IMR-90 (cell line): ENCODE results near the gene TSHZ1. TPM values are rescaled to one million over a fixed set of nuclear protein-coding genes. Genes with fewer than 3 reads are reported as not detected.

Source experiments
- ATAC-seq: fragments of 200-7000 bp; cut with Tn5 transposase; 2 replicates; pipeline ENCODE4 v1.9.1; 2020; ENCODE audit warnings: low read depth, mild to moderate bottlenecking, moderate library complexity
- Bru-seq: library from RNA; stranded (reverse); fragments of 400-500 nt; gene quantifications from one replicate; lab custom pipeline; 2021; lab: Mats Ljungman, UMichigan
- BruChase-seq, 2 experiments: library from RNA; stranded (reverse); fragments of 400-500 nt; gene quantifications; one replicate each; lab custom pipeline; 2021; lab: Mats Ljungman, UMichigan
- BruUV-seq: library from RNA; stranded (reverse); fragments of 400-500 nt; replicated peaks from 2 replicates; lab custom pipeline; 2021; lab: Mats Ljungman, UMichigan
- CTCF ChIA-PET: fragments of 300-600 bp; formaldehyde crosslinking; extraction: SDS; loops from one replicate; lab custom pipeline; 2021; ENCODE audit warnings: antibody characterized with exemption; lab: Yijun Ruan, JAX
- POLR2A ChIA-PET: fragments of 300-600 bp; sonication (Branson Sonifier 250); formaldehyde crosslinking; loops from one replicate; lab custom pipeline; 2022; ENCODE audit warnings: antibody characterized with exemption; ENCODE audit not compliant: unreplicated experiment; lab: Charles Lee
- DNase-seq: peaks from one replicate; pipeline ENCODE4 v3.0.0; 2013
- H2AFZ ChIP-seq: replicated peaks from 2 replicates; pipeline ENCODE3; 2013; ENCODE audit warnings: low read length, mild to moderate bottlenecking; ENCODE audit not compliant: poor library complexity
- H2AK5ac ChIP-seq: 2 replicates; pipeline ENCODE4 v1.6.1; 2013; ENCODE audit warnings: low read depth, low read length, inconsistent platforms
- H2AK9ac ChIP-seq: replicated peaks from 2 replicates; pipeline ENCODE3; 2013; ENCODE audit warnings: mild to moderate bottlenecking, low read depth, low read length, moderate library complexity; ENCODE audit not compliant: poor library complexity
- H2BK120ac ChIP-seq: 2 replicates; pipeline ENCODE4 v1.6.1; 2013; ENCODE audit warnings: low read depth, low read length, inconsistent platforms
- H2BK15ac ChIP-seq: 3 replicates; pipeline ENCODE4 v1.6.1; 2013; ENCODE audit warnings: low read depth, low read length, inconsistent platforms
- H2BK20ac ChIP-seq: 2 replicates; pipeline ENCODE4 v1.6.1; 2013; ENCODE audit warnings: low read depth, mild to moderate bottlenecking, inconsistent platforms, low read length, moderate library complexity
- H2BK5ac ChIP-seq: 2 replicates; pipeline ENCODE4 v1.6.1; 2013; ENCODE audit warnings: mild to moderate bottlenecking, low read depth, low read length, inconsistent platforms; ENCODE audit not compliant: poor library complexity, severe bottlenecking
- H3K14ac ChIP-seq: replicated peaks from 2 replicates; pipeline ENCODE4 v1.6.1; 2013; ENCODE audit warnings: low read depth, low read length, inconsistent platforms
- H3K18ac ChIP-seq: 2 replicates; pipeline ENCODE4 v1.6.1; 2013; ENCODE audit warnings: low read depth, low read length, control low read depth
- H3K23ac ChIP-seq: 2 replicates; pipeline ENCODE4 v1.6.1; 2013; ENCODE audit warnings: low read depth, low read length, inconsistent platforms
- H3K27ac ChIP-seq: 2 replicates; pipeline ENCODE4 v1.5.1; 2013; ENCODE audit warnings: mild to moderate bottlenecking, control low read depth, low read length; ENCODE audit not compliant: insufficient read depth
- H3K27me3 ChIP-seq: 2 replicates; pipeline ENCODE4 v1.6.1; 2013; ENCODE audit warnings: low read length; ENCODE audit not compliant: control insufficient read depth, insufficient read depth
- H3K36me3 ChIP-seq: 2 replicates; pipeline ENCODE4 v1.6.1; 2013; ENCODE audit warnings: low read length, mixed read lengths; ENCODE audit not compliant: control insufficient read depth, insufficient read depth
- H3K4ac ChIP-seq: 2 replicates; pipeline ENCODE4 v1.6.1; 2013; ENCODE audit warnings: low read depth, low read length, inconsistent platforms
- H3K4me1 ChIP-seq: 2 replicates; pipeline ENCODE4 v1.6.1; 2013; ENCODE audit warnings: low read length, mixed read lengths; ENCODE audit not compliant: control insufficient read depth, insufficient read depth
- H3K4me2 ChIP-seq: 2 replicates; pipeline ENCODE4 v1.6.1; 2013; ENCODE audit warnings: low read depth, mild to moderate bottlenecking, control low read depth, low read length, moderate library complexity
- H3K4me3 ChIP-seq: 2 replicates; pipeline ENCODE4 v1.5.1; 2013; ENCODE audit warnings: low read depth, mild to moderate bottlenecking, control low read depth, low read length, moderate library complexity; ENCODE audit not compliant: insufficient read depth
- H3K56ac ChIP-seq: 2 replicates; pipeline ENCODE4 v1.6.1; 2013; ENCODE audit warnings: low read length, inconsistent platforms; ENCODE audit not compliant: insufficient read depth; ENCODE audit errors: extremely low read depth
- H3K79me1 ChIP-seq, 2 experiments: 2 replicates each; pipeline ENCODE4 v1.6.1; 2013; ENCODE audit warnings: low read length in 2 of 2, inconsistent platforms in 1 of 2, low read depth in 1 of 2
- H3K9ac ChIP-seq: 2 replicates; pipeline ENCODE4 v1.6.1; 2013; ENCODE audit warnings: low read depth, low read length, control low read depth
- H3K9me1 ChIP-seq: 2 replicates; pipeline ENCODE4 v1.6.1; 2013; ENCODE audit warnings: low read length, inconsistent platforms; ENCODE audit not compliant: insufficient read depth
- H3K9me3 ChIP-seq: 2 replicates; pipeline ENCODE4 v1.6.1; 2013; ENCODE audit warnings: low read length; ENCODE audit not compliant: control insufficient read depth, insufficient read depth
- H4K20me1 ChIP-seq: 2 replicates; pipeline ENCODE4 v1.6.1; 2013; ENCODE audit warnings: low read length, inconsistent platforms; ENCODE audit not compliant: insufficient read depth
- H4K5ac ChIP-seq: 2 replicates; pipeline ENCODE4 v1.6.1; 2013; ENCODE audit warnings: mild to moderate bottlenecking, low read depth, low read length, control low read depth
- H4K8ac ChIP-seq, 2 experiments: 2 replicates each; pipeline ENCODE4 v1.6.1; 2013; ENCODE audit warnings: low read depth in 2 of 2, low read length in 2 of 2, control low read depth in 1 of 2, inconsistent platforms in 1 of 2
- H4K91ac ChIP-seq: 2 replicates; pipeline ENCODE4 v1.6.1; 2013; ENCODE audit warnings: low read depth, low read length, inconsistent platforms; ENCODE audit not compliant: insufficient read depth
- NFE2L2 ChIP-seq: fragments of 150-350 bp; IDR thresholded peaks from 2 replicates; pipeline ENCODE4 v1.6.1; 2016; ENCODE audit warnings: low read depth, mild to moderate bottlenecking, low read length
- POLR2A ChIP-seq: IDR thresholded peaks from 2 replicates; pipeline ENCODE4 v1.6.1; 2012; ENCODE audit warnings: mild to moderate bottlenecking, low read depth, low read length
- RAD21 ChIP-seq: IDR thresholded peaks from 2 replicates; pipeline ENCODE4 v1.6.1; 2012; ENCODE audit warnings: low read length, improper control_type of control experiment
- WGBS, 2 experiments: methylation state at CpG; one replicate each; pipeline versions ENCODE4 v1.1.5 to v1.1.7; 2013; ENCODE audit warnings: missing lambda C conversion rate in 2 of 2; ENCODE audit not compliant: insufficient read length in 1 of 2; ENCODE audit errors: extremely low coverage in 2 of 2; 5-methylcytosine and 5-hydroxymethylcytosine counted together
- dilution Hi-C: fragments of 300-500 bp; cut with HindIII; formaldehyde crosslinking; loops from one replicate; pipeline ENCODE4 v1.14.3; 2018; ENCODE audit warnings: low sequenced_read_pairs; ENCODE audit not compliant: unreplicated experiment
- in situ Hi-C: fragments of 300-500 bp; cut with MboI; formaldehyde crosslinking; loops from 3 replicates; pipeline ENCODE4 v1.14.3; 2019; ENCODE audit warnings: low sequenced_read_pairs, inconsistent platforms, mixed read lengths
- intact Hi-C: fragments of 100-400 bp; cut with micrococcal nuclease; formaldehyde crosslinking; loops from 2 replicates; pipeline ENCODE4 v1.10.0; 2022
- long read RNA-seq: library from polyadenylated mRNA; unstranded; transcript quantifications from one replicate; pipeline ENCODE4 v2.0.0, GENCODE V29; 2021; ENCODE audit not compliant: unreplicated experiment
- polyA plus RNA-seq, 3 experiments: library from polyadenylated mRNA; depleted of rRNA; stranded (reverse); fragments of >200 nt; gene quantifications; 2 replicates each; pipeline ENCODE4 v1.2.3, GENCODE V29; 2012; ENCODE audit warnings: low replicate concordance in 1 of 3
- total RNA-seq: library from RNA; depleted of rRNA; stranded (reverse); fragments of >200 nt; gene quantifications from 2 replicates; pipeline ENCODE4 v1.2.3, GENCODE V29; 2012; rRNA removed

TSHZ1 gene, protein sequence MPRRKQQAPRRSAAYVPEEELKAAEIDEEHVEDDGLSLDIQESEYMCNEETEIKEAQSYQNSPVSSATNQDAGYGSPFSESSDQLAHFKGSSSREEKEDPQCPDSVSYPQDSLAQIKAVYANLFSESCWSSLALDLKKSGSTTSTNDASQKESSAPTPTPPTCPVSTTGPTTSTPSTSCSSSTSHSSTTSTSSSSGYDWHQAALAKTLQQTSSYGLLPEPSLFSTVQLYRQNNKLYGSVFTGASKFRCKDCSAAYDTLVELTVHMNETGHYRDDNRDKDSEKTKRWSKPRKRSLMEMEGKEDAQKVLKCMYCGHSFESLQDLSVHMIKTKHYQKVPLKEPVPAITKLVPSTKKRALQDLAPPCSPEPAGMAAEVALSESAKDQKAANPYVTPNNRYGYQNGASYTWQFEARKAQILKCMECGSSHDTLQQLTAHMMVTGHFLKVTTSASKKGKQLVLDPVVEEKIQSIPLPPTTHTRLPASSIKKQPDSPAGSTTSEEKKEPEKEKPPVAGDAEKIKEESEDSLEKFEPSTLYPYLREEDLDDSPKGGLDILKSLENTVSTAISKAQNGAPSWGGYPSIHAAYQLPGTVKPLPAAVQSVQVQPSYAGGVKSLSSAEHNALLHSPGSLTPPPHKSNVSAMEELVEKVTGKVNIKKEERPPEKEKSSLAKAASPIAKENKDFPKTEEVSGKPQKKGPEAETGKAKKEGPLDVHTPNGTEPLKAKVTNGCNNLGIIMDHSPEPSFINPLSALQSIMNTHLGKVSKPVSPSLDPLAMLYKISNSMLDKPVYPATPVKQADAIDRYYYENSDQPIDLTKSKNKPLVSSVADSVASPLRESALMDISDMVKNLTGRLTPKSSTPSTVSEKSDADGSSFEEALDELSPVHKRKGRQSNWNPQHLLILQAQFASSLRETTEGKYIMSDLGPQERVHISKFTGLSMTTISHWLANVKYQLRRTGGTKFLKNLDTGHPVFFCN (N-terminal part only)
- 9.2 and 10.0 TPM in 2 replicates for total RNA-seq
- 6.4 and 7.1 TPM in 2 replicates for polyA plus RNA-seq (2012; rRNA removed)
- 2.8 and 4.6 TPM in 2 replicates for polyA plus RNA-seq (2012; cell fraction: cytosol; rRNA removed)
- polyA plus RNA-seq (2012; cell fraction: nucleus; rRNA removed; ENCODE audit: low replicate concordance), result 4.5 and 4.9 TPM in 2 replicates
- percentile 80 among the genes with signal in this experiment for Bru-seq, nascent RNA
- BruChase-seq, experiment 1, labeled RNA remaining after a 6-hour chase, result percentile 55 among the genes with signal in this experiment
- percentile 78 among the genes with signal in this experiment for BruChase-seq, experiment 2, labeled RNA remaining after a 2-hour chase
- long read RNA-seq, full-length matches to known transcripts, result 24 of 27 reads
- long read RNA-seq, partial matches to known transcripts, result 0 of 27 reads
- long read RNA-seq, other reads (novel, unspliced or antisense), result 3 of 27 reads

DNA sequence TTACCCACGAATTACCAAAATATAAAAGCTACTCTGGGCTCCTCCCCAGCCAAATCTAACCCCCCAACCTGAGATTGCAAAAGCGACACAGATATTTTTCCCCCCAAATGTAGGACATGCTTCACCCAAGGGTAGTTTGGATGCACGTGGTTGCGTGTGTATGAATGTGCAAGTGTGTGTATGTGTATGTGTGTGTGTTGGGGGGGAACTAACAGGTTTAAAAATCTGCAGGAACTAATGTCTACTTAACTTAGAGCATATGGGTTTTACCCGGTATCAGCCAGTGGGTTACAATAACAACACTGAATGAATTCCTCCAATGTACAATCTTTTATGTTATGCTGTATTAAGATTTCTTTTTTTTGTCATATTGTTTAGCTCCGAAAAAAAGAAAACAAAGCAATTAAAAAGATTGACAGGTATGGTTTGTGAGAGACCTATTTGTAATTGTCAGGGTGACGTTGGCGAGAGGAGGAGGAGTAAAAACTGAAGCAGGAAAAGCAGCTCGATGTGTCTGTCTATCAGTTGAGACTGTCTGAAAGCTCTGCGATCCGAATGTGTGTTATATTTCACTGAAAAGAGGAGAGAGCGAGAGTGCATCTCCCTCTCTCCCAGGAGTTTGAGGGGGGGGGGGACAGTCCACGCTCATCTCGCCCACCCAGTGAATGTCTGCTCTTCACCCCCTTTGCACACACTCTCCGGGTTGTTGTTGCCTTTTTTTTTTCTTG, at the start of gene TSHZ1:
Gene TSHZ1 (plus strand): TSS at position 524 of the 728 bp plus-strand sequence. CDS start 1,080 bp downstream, outside the sequence.
- Histone ChIP-seq H3K4me2 (peak within 1 kb of the TSS; percentile 98), H2BK15ac (0 out of 3 replicates have a peak within 1 kb of the TSS, but pooled peaks have one; percentile 15), H4K8ac (peak within 1 kb of the TSS; percentile 57 to 64; a peak in 3 of 4 replicates), H3K9me1 (no peaks in the 10 kb centered on the region), H3K14ac (peak within 1 kb of the TSS; percentile 64), H3K79me1 (peaks cover 16 to 37% of the 10 kb centered on the region in 2 experiments), H3K18ac (peak within 1 kb of the TSS; percentile 73), H4K5ac (peak within 1 kb of the TSS; percentile 90), H3K9ac (peak within 1 kb of the TSS; percentile 82), H3K4ac (peak within 1 kb of the TSS; percentile 75), H3K23ac (peak within 1 kb of the TSS; percentile 74), H2AFZ (peak within 1 kb of the TSS; percentile 89), H2BK120ac (peak within 1 kb of the TSS; percentile 74), H3K27ac (peak within 1 kb of the TSS; percentile 93), H2AK5ac (peak within 1 kb of the TSS; percentile 81), H3K36me3 (no peaks in the 10 kb centered on the region), H3K56ac (peak within 1 kb of the TSS; percentile 88), H2BK20ac (0 out of 2 replicates have a peak within 1 kb of the TSS, but pooled peaks have one; percentile 8), H3K27me3 (no peaks in the 10 kb centered on the region), H4K91ac (peak within 1 kb of the TSS; percentile 62), H4K20me1 (peaks cover 4% of the 10 kb centered on the region; the same call in 1 of the 2 replicates), H3K9me3 (no peaks in the 10 kb centered on the region), H3K4me1 (peaks cover 7% of the 10 kb centered on the region), H2BK5ac (peak within 1 kb of the TSS; percentile 91), H2AK9ac (peak within 1 kb of the TSS; percentile 81), H3K4me3 (peak within 1 kb of the TSS; percentile 93)
- ChIA-PET CTCF (interaction anchor here (0.6 to 1.1 kb wide), 4 partner anchors 63 to 464 kb away, joined by 3 read pairs; no protein-coding TSS in a partner anchor), POLR2A (interaction anchor here (0.6 to 0.7 kb wide), 3 partner anchors 103 to 455 kb away, joined by 5 to 22 read pairs (median 12); no protein-coding TSS in a partner anchor)
- DNase-seq (peak; percentile 88), ATAC-seq (peak; percentile 8)
- intact Hi-C loops (loop anchor here (1.0 to 5.0 kb wide), 4 partner anchors 72 to 428 kb away; no protein-coding TSS in a partner anchor), in situ Hi-C loops (loop anchor here (25.0 kb wide), 1 partner anchor 1152 kb away; no protein-coding TSS in a partner anchor), dilution Hi-C loops (no loop called here)
- BruUV-seq, result no TSS peak
- WGBS, 2 experiments, result no CpG with 5 or more reads among the region's 15 CpGs
- peak; percentile 57; the same call in 1 of the 2 replicates for TF ChIP-seq POLR2A
- TF ChIP-seq NFE2L2, result no peak
- peak; percentile 6; the same call in 1 of the 2 replicates for TF ChIP-seq RAD21
